Suppressor macrophage treated with lipopolysaccharide for 1 hour (primary cell): ENCODE results near the gene PTPN7.
"Not testable (repeated sequence)": the region's sequence is repeated elsewhere in the genome, so short reads cannot be mapped to it uniquely, and the experiment has no call there.

Experiments
- DNase-seq, 3 donors: peaks; one replicate each; pipeline ENCODE4 v3.0.0-alpha.2; 2020 to 2022

Gene PTPN7

DNA sequence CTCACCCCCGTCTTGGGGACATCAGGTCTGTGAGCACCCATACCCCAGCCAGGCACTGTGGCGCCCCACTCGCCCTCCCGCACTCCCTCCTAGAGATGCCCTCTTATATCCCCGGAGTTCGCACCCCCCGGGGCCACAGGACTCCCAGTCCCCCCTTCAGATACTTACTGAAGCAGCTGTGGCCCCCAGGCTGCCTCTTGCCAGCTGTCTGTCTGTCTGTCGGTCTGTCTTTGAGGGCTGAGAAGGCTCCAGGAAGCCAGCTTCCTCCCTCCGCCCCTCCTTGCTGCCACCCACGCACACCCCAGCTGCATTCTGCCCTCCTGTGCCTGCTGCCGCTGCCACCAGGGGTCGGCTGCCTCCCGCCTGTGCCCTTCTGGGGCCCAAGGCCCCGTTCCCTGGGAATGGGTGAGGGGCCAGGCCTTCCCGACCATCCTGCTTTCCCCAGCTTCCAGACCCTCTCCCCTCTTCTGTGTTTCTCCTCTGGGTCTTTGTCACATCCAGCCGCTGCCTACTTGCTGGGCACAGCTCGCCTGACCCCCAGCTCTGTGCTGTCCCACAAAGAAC, at the start of gene PTPN7:
PTPN7 (minus strand) TSS at position 226 of the 564 bp plus-strand sequence. CDS start 1,200 bp downstream, outside the sequence.
- DNase-seq: peak; percentile 79 to 92 (median 87)

DNA sequence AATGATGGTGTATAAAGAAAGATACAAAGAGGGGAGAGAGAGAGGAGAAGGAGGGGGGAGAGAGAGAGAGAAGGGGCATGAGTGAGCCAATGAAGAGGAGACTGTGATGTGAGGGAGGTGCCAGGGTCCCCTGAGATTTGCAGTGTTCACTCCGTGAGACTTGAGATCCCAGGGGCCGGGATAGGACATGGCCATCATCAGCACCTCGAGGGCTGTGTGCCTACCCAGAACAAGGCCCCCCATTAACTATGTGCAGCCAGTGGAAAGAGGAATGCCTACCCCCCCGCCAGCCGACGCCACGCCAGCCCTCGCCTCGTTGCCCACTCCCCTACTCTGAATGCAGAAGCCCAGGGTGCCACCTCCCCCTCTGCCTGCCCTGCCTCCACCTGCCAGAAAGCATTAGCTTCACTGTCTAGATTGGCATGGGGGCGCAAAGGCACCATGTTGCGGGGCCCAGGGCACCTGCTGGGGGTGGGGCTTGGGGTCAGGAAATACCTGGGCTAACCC, 48.0 kb upstream of the PTPN7 start:
- DNase-seq: no peak

- DNase-seq: no peak
Measured at GRCh38 chr1:202207292-202207691, 46.9 kb upstream of the PTPN7 start.

DNA sequence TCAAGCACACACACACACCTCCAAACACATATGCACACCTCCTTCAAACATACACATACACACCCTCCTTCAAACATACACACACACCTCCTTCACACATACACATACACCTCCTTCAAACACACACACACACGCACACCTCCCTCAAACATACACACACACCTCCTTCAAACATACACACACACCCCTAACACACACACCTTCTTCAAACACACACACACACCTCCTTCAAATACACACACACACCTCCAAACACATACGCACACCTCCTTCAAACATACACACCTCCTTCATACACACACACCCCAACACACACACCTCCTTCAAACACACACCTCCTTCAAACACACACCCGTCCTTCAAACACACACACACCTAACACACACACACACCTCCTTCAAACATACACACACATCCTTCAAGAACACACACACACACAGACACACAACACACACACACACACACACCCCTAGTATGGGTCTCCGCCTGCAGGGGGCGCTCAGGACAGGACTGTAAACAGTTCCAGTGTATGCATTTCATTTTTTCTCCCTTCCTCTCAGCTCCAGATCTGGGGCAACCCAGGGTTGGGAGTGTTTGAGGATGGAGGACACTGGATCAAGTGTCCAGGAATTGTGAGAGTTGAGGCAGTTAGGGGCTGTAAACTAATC, 45.3 kb upstream of the PTPN7 start:
- peak in 2 of 3 donors; percentile 39 to 65 for DNase-seq

DNA sequence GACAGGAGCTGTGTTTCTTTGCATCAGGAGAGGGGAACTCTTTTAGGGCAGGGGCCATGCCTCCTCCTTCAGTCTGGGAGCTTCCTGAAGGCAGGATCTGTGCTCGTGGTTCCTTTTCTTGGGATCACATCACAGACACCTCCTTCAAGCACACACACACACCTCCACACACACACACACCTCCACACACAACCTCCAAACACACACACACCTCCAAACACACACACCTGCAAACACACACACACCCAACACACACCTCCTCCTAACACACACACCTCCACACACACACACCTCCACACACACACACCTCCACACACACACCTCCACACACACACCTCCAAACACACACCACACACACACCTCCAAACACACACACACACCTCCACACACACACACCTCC, 43.7 kb upstream of the PTPN7 start:
- no peak for DNase-seq

DNA sequence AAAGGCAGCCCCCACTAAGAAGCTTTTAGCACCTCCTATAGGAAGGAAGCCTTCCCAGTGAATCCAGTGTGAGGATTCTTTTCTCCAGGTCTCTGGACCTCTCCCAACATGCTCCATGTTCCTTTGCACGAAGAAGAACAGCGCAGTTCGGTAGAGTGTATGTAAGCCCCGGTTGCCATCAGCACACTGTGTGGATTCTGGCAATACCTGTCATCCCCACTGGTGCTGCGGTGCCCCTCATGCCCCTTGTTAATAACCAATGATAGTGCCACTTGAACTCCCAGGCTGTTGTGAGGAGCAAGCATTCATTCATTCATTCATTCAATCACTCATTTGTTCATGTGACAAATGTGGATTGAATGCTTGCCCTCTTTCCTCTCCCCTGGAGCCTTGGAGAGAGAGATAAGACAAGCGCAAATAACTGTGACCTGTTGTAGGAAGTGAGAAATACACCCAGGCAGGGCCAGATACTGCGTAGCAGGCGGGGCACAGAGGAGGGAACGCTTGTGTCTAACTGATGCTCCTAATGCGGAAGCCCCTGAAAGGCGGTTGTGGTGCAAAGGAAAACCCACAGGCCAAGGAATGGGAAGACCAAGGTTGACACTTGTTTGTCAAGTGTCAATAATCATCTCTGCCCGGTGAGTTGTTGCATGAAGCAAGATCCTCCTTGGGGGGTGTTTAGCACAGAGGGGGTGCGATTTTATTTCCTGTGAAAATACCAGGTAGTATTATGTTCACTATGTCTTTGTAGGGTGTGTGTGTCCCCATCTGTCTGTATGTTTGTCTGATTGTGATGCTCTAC, 43.0 kb upstream of the PTPN7 start:
- no peak for DNase-seq

GRCh38 chr1:202202500-202203168, 42.2 kb upstream of the PTPN7 start:
- DNase-seq: no peak

DNA sequence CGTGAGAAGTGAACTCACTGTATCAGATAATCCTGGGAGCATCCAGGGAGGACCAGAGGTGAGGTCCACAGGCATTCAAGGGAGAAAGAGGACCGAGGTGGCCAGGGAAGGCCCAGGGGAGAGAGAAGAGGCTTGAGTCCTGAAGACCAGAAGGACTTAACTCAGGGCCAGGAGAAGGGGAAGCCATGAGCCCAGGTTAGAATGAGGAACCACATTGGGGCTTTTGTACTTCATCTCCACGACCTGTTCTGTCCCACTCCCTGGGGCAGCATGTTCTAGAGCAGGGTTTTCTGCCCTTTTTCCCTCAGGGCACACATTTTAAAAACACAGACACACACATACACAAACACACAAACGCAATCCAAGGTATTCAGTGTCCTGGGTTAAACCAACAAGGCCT, 41.6 kb upstream of the PTPN7 start:
- DNase-seq: no peak

GRCh38 chr1:202201266-202201665, 40.9 kb upstream of the PTPN7 start:
- no peak for DNase-seq

DNA sequence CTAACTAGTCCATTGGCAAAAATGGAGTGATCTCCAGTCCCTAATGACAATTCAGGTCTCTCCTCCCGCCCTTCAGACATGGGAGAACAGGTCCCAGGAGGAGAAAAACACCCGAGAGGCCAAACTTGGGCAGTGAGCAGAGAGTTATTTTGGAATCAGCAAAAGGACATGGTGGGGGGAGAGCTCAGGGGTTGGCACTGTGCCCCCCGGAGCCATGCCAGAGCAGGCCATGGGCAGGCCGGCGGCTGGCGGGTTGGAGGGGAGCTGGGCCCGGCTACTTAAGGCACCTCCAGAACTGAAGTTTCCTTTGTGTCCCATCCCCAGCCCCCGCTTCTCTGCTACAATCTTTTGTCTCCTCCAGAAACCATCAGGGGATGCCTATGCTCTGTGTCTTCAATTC, 40.3 kb upstream of the PTPN7 start:
- no peak for DNase-seq

DNA sequence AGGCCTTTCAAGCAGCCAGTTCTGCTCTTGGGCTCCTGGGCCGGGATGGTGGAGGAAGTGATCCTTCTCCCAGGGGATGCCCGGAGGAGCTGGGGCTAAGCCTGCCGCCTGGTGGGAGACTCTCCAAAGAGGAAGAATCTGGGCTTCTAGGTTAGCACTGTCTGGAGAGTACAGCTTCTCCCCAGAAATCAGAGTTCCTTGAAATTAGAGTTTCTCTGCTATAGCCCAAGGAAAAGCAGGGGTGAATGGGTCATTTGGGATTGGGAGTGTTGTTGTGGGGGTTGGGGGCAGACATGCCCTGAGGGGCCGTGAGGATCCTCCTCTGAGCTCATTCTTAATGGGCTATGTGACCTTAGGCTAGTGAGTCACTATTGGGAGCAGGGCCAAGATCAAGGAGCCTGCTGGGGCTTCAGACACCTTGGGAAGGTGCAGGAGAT, 39.7 kb upstream of the PTPN7 start:
- peak in 2 of 3 donors; percentile 22 to 33 for DNase-seq

DNA sequence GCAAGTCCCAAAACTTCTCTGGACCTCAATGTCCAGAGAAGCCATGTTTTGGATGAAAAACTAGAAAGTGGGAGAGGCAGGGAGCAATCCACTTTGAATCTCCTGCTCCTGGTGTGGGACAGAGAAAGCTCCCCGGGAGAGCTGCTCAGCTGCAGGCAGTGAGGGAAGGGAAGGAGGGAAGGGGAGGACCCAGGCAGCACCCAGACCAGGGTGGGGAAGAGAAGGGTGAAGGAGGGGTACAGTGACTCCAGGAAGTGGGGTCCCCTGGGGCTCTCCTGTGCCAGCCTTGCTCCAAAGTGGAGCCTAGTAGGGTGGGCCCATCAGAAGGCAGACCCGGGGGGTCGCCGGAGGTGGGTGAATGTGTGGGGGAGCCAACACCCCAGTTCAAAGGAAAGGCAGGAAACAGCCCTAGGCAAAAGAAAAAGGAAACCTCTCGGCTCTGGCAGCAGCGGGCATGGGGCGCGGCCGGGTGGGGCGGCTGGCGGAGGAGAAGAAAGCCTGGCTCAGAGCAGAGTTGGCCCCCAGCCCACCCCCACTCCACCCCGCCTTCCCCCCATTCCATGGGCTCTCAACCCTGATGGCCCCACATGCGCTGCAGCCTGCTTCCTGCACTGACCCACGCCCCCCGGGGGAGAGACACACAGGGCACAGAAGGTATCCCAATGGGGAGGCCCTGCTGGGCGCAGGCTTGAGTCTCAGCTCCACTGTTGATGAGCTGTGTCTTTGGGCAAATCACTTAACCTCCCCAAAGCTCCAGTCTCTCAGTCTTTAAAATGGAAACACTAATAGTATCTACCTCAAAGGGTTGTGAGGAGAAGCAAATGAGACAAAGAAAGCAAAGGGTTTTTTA, 38.9 kb upstream of the PTPN7 start:
- DNase-seq: no peak

DNA sequence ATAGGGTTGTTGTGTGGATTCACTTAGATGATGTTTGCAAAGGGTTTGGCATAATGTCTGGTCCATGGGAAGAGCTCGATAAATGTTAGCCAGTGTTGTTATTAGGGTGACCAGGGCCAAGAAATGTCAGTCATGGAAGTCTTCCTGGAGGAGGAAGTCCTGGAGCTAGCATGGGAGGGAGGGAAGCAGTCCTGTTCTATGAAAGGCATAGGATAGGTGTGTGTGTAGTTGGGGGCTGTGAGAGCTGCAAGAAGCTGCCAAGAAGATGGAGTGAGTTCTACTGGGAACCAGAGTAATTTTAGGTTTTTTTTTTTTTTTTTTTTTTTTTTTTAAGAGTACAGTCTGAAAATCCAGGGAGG, 37.9 kb upstream of the PTPN7 start:
- no peak for DNase-seq

DNA sequence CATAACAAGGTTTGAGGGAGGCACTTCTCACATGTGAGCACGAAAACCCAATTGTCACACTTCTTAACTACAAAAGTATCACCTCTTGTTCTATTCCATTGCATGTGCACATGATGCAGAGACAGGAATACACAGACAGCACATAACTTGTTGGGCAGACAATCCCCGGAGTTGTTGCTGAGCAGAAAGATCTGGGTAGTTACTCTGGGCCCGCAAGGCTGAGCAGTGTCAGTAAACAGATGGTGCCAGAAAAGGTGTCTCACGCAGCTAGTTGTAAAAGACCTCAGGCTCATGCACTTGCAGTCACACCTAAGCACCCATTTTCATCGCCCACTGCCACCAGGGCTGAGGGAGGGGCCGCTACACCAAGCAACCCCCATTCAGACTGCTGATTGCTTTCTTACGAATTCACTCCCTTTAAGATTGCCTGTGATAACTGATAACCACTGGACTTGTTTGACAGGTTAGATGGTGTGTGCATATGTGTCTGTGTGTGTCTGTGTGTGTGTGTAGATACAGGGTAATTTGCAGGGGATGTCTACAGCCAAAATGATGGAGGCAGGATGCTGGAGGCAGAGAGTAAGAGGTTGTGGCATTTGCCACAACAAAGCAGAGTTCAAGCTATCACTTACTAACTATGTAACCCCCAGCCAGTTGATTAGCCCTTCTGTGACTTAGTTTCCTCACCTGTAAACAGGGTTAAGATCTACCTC, 37.4 kb upstream of the PTPN7 start:
- DNase-seq: no peak

DNA sequence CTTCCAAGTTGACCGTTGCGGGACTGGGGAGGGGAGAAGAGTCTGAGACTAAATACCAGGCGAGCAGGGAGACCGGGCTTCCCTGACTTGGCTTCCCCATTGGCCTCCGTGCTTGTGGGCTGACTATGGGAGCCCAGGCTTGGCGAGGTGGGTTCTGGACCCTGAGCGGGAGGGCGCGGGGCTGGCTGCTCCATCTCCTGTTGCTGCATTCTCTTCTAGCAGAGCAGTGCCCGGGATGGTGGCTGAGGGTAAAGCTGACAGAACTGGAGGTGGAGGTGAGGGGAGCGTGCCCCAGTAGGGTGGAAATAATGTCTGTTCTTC, 33.9 kb upstream of the PTPN7 start:
- DNase-seq: no peak

- no peak for DNase-seq
Measured at GRCh38 chr1:202193614-202194327, 33.4 kb upstream of the PTPN7 start, which contains the start of gene LGR6. TSS of gene LGR6 (plus strand) at chr1:202193799. CDS start at chr1:202193990, 191 bp downstream.

- peak; percentile 65 to 74 (median 71) for DNase-seq
Measured at GRCh38 chr1:202192770-202193613, 32.6 kb upstream of the PTPN7 start.

- not testable (repeated sequence) for DNase-seq
Measured at GRCh38 chr1:202191391-202191790, 31.0 kb upstream of the PTPN7 start.

DNA sequence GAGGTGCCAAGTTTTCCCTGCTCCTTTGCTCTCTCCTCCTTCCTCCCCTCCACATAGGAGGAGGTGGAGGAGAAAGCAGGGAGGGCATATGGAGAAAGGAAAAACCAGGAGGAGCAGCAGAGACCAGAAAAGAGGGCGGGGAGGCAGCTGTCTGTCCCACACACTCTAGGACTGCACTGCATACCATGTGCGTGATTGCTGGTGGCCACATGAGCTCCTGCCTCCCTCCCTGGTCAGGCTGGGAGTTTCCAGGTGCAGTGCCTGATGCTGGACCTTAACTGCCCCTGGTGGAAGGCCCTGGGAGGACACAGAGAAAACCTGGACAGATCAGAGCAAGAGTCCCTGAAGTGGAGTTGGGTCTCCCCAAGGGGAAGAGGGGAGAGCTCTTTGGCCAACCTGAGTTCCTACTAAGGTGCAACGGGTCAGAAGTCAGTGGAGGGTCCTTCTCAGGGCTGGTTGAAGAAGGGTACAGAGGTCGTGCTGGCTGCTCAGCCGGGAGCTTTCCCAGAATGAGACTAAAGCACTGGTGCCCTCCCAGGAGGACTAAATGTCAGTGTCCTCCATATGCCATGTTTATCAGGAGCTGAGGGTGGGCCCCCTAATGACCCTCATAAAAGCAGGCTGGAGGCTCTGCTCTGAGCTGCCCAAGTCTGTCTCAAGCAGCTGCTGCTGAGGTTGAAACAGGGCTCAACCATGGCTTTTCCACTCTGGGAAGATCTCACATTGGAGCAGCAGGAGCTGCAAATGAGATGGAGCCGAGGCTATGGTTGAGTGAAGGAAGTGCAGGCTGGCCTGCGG, 29.7 kb upstream of the PTPN7 start:
- peak; percentile 13 to 42 (median 34) for DNase-seq
